GM23338 (cell line): ENCODE results near the gene CLASP2. TPM values are rescaled to one million over a fixed set of nuclear protein-coding genes. Genes with fewer than 3 reads are reported as not detected.

Source experiments
- ATAC-seq: fragments of 200-7000 bp; cut with Tn5 transposase; 3 replicates; pipeline ENCODE4 v1.9.1; 2020
- DNase-seq: peaks from one replicate; pipeline ENCODE4 v3.0.0-alpha.2; 2015; ENCODE audit warnings: low spot score
- H2AFZ ChIP-seq: fragments of 200-600 bp; sonication (generic); 2 replicates; pipeline ENCODE4 v1.8.0; 2016; ENCODE audit warnings: antibody characterized with exemption, mild to moderate bottlenecking, moderate library complexity
- H3F3A ChIP-seq: fragments of 200-600 bp; sonication (generic); replicated peaks from 2 replicates; pipeline ENCODE4 v1.8.0; 2017; ENCODE audit warnings: antibody characterized with exemption, mixed run types, low read depth
- H3K27ac ChIP-seq: fragments of 200-600 bp; sonication (generic); 2 replicates; pipeline ENCODE4 v1.6.1; 2016; ENCODE audit warnings: low read depth
- H3K27me3 ChIP-seq: fragments of 200-600 bp; sonication (generic); 2 replicates; pipeline ENCODE4 v1.8.0; 2016; ENCODE audit warnings: mild to moderate bottlenecking, mixed run types, moderate library complexity; ENCODE audit not compliant: insufficient read depth
- H3K36me3 ChIP-seq: fragments of 200-600 bp; sonication (generic); 2 replicates; pipeline ENCODE4 v1.8.0; 2016; ENCODE audit warnings: mild to moderate bottlenecking; ENCODE audit not compliant: insufficient read depth
- H3K4me1 ChIP-seq: fragments of 200-600 bp; sonication (generic); 2 replicates; pipeline ENCODE4 v1.8.0; 2016; ENCODE audit warnings: mild to moderate bottlenecking, moderate library complexity; ENCODE audit not compliant: insufficient read depth
- H3K4me2 ChIP-seq: fragments of 200-600 bp; sonication (generic); 2 replicates; pipeline ENCODE4 v1.7.1; 2017; ENCODE audit warnings: mixed run types
- H3K4me3 ChIP-seq: fragments of 200-600 bp; sonication (generic); 2 replicates; pipeline ENCODE4 v1.6.1; 2016; ENCODE audit warnings: mixed run types
- H3K79me2 ChIP-seq: fragments of 200-600 bp; sonication (generic); replicated peaks from 2 replicates; pipeline ENCODE4 v1.8.0; 2017; ENCODE audit warnings: mild to moderate bottlenecking; ENCODE audit not compliant: insufficient read depth
- H3K9me2 ChIP-seq: fragments of 200-600 bp; sonication (generic); 2 replicates; pipeline ENCODE4 v1.8.0; 2017; ENCODE audit not compliant: insufficient read depth
- H4K20me1 ChIP-seq: fragments of 200-600 bp; sonication (generic); replicated peaks from 2 replicates; pipeline ENCODE4 v1.8.0; 2017; ENCODE audit warnings: mild to moderate bottlenecking; ENCODE audit not compliant: insufficient read depth
- H3K27ac Mint-ChIP-seq: 2 replicates; pipeline ENCODE4 v1.8.0; 2020; ENCODE audit warnings: inconsistent platforms, mild to moderate bottlenecking, moderate library complexity, mixed read lengths
- H3K27me3 Mint-ChIP-seq: 3 replicates; pipeline ENCODE4 v1.8.0; 2022; ENCODE audit warnings: low read depth, mild to moderate bottlenecking, moderate library complexity, mixed read lengths, inconsistent platforms; ENCODE audit not compliant: insufficient read depth, poor library complexity
- H3K36me3 Mint-ChIP-seq: 3 replicates; pipeline ENCODE4 v1.8.0; 2021; ENCODE audit warnings: low read depth, mild to moderate bottlenecking, inconsistent platforms, moderate library complexity, mixed read lengths
- H3K4me1 Mint-ChIP-seq: 3 replicates; pipeline ENCODE4 v1.8.0; 2020; ENCODE audit warnings: mild to moderate bottlenecking, inconsistent platforms, mixed read lengths
- H3K4me3 Mint-ChIP-seq: 3 replicates; pipeline ENCODE4 v1.8.0; 2021; ENCODE audit warnings: moderate library complexity, mild to moderate bottlenecking, inconsistent platforms, mixed read lengths
- H3K9me3 Mint-ChIP-seq: 3 replicates; pipeline ENCODE4 v1.8.0; 2020; ENCODE audit warnings: moderate library complexity, mild to moderate bottlenecking, inconsistent platforms, mixed read lengths
- CREB1 ChIP-seq: fragments of 250-450 bp; sonication (Bioruptor Pico); IDR thresholded peaks from 2 replicates; pipeline ENCODE4 v1.5.0; 2020; ENCODE audit warnings: low read depth, mild to moderate bottlenecking, moderate library complexity
- EZH2 ChIP-seq: fragments of 200-600 bp; sonication (generic); IDR thresholded peaks from one replicate; pipeline ENCODE4 v1.8.0; 2017; ENCODE audit warnings: antibody characterized with exemption, mild to moderate bottlenecking, low read depth; ENCODE audit not compliant: unreplicated experiment
- EZH2phosphoT487 ChIP-seq: fragments of 200-600 bp; sonication (generic); IDR thresholded peaks from one replicate; pipeline ENCODE4 v1.8.1; 2018; ENCODE audit warnings: antibody characterized with exemption; ENCODE audit not compliant: unreplicated experiment
- JUNB ChIP-seq: IDR thresholded peaks from one replicate; pipeline ENCODE4 v1.6.1; 2016; ENCODE audit warnings: antibody characterized with exemption; ENCODE audit not compliant: unreplicated experiment
- NANOG ChIP-seq: IDR thresholded peaks from 2 replicates; pipeline ENCODE4 v1.6.1; 2016; ENCODE audit warnings: antibody characterized with exemption, borderline replicate concordance
- STAT1 ChIP-seq: IDR thresholded peaks from one replicate; pipeline ENCODE4 v1.6.1; 2016; ENCODE audit warnings: antibody characterized with exemption; ENCODE audit not compliant: unreplicated experiment
- ZNF114 ChIP-seq: fragments of 250-450 bp; sonication (Bioruptor Pico); IDR thresholded peaks from 2 replicates; pipeline ENCODE4 v1.5.0; 2020; ENCODE audit warnings: mild to moderate bottlenecking, moderate library complexity
- ZNF331 ChIP-seq: fragments of 250-450 bp; sonication (Bioruptor Pico); IDR thresholded peaks from 2 replicates; pipeline ENCODE4 v1.5.0; 2020; ENCODE audit warnings: low read depth, mild to moderate bottlenecking, moderate library complexity
- polyA plus RNA-seq: library from polyadenylated mRNA; unstranded; fragments of >200 nt; fragmentation: Nextera tagmentation; extraction: Ambion mirVana; gene quantifications from 2 replicates; pipeline ENCODE4 v1.2.1, GENCODE V29; 2016
- total RNA-seq: library from RNA; depleted of rRNA; stranded (reverse); fragments of >200 nt; shearing (Covaris generic); gene quantifications from 2 replicates; pipeline ENCODE4 v1.2.3, GENCODE V29; 2014
- TF ChIP-seq, protein P1 (sequence below), 2 experiments: fragments of 200-600 bp in 1 of 2; sonication (generic) in 1 of 2; conservative IDR thresholded peaks; 2 replicates each; pipeline versions ENCODE4 v1.5.1 to v1.6.1; 2016 to 2017; ENCODE audit warnings: antibody characterized with exemption in 2 of 2, low read depth in 2 of 2, mild to moderate bottlenecking in 2 of 2, moderate library complexity in 1 of 2
- TF ChIP-seq, protein P2 (sequence below): IDR thresholded peaks from one replicate; pipeline ENCODE4 v1.6.1; 2018; ENCODE audit warnings: antibody characterized with exemption; ENCODE audit not compliant: unreplicated experiment
- TF ChIP-seq, protein P3 (sequence below): IDR thresholded peaks from 2 replicates; pipeline ENCODE4 v1.6.1; 2016; ENCODE audit warnings: antibody characterized with exemption

Gene CLASP2
- total and polyA plus RNA-seq, 2 experiments from 2014 or later: 12.8 to 74.6 TPM

DNA sequence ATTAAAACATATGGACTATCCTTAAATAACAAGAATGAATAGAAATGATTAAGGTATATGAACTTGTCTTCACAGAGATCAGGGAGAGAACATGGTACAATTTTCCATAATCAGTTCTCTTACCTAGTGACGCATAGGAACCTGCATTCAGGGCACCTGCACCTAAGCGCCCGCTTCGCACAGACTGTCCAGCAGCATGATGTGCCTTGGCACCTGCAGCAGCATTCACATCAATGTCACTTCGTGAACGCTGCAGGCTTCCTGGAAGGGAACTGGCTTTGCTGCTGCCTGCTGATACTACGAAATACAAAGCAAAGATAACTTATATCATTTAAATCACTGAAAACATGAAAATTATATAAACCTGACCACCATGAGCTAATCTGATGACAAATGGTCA is 115.2 kb downstream of the CLASP2 start:
- DNase-seq: no peak
- Mint-ChIP-seq H3K27ac (no peak overlapping the region), H3K27me3 (no peaks in the 10 kb centered on the region), H3K4me3 (no peak overlapping the region), H3K36me3 (peaks cover 63% of the 10 kb centered on the region), H3K4me1 (no peaks in the 10 kb centered on the region), H3K9me3 (no peaks in the 10 kb centered on the region; the same call in 2 of the 3 replicates)
- no peak overlapping the region for H3K4me3 ChIP-seq
- no peaks in the 10 kb centered on the region for H3F3A ChIP-seq
- no peak overlapping the region for H2AFZ ChIP-seq
- TF ChIP-seq NANOG (no peak), EZH2phosphoT487 (peak; percentile 26)
- no peak overlapping the region for H3K4me2 ChIP-seq
- no peak overlapping the region for H3K27ac ChIP-seq
- ATAC-seq: no peak
- no peaks in the 10 kb centered on the region for H3K4me1 ChIP-seq
- no peaks in the 10 kb centered on the region for H4K20me1 ChIP-seq
- peaks cover 16% of the 10 kb centered on the region for H3K36me3 ChIP-seq
- no peaks in the 10 kb centered on the region for H3K9me2 ChIP-seq
- H3K79me2 ChIP-seq: no peaks in the 10 kb centered on the region
- H3K27me3 ChIP-seq: no peaks in the 10 kb centered on the region

DNA sequence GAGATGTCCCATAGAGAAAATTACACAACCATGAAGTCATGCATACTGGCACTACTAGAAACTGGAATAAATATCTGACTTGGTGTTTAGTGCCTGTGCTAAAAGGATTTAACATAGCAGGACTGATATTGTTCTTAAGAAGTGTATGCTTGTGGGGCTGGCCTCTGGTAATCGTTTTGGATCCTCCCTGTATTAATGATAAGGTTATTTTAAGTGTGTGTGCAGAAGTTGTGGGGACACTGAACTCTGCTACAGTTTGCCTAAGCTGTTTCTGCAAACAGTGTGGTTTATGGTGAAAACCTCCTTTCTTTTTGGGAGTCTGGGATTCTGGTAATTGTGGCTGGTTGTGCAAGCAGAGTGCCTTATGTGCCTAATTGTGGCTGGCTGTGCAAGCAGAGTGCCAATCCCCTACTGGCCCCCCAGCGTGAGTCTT is 120.8 kb downstream of the CLASP2 start:
- no peaks in the 10 kb centered on the region; the same call in 2 of the 3 replicates for H3K9me3 Mint-ChIP-seq
- Histone ChIP-seq H3K36me3 (peaks cover 6% of the 10 kb centered on the region), H3K27me3 (no peaks in the 10 kb centered on the region), H3K4me1 (no peaks in the 10 kb centered on the region), H3K4me3 (no peak overlapping the region), H3F3A (no peaks in the 10 kb centered on the region), H3K27ac (no peak overlapping the region; the same call in 1 of the 2 replicates), H3K9me2 (no peaks in the 10 kb centered on the region), H4K20me1 (no peaks in the 10 kb centered on the region), H3K4me2 (no peak overlapping the region), H2AFZ (no peak overlapping the region), H3K79me2 (no peaks in the 10 kb centered on the region)
- DNase-seq (no peak), ATAC-seq (no peak)
- H3K4me1 Mint-ChIP-seq: no peaks in the 10 kb centered on the region
- H3K36me3 Mint-ChIP-seq: peaks cover 23% of the 10 kb centered on the region
- no peak for TF ChIP-seq NANOG
- no peak for TF ChIP-seq EZH2phosphoT487
- TF ChIP-seq ZNF331 (CRISPR knock-in tag): no peak
- TF ChIP-seq ZNF114 (CRISPR knock-in tag): no peak
- TF ChIP-seq EZH2: no peak
- TF ChIP-seq, protein P1, sequence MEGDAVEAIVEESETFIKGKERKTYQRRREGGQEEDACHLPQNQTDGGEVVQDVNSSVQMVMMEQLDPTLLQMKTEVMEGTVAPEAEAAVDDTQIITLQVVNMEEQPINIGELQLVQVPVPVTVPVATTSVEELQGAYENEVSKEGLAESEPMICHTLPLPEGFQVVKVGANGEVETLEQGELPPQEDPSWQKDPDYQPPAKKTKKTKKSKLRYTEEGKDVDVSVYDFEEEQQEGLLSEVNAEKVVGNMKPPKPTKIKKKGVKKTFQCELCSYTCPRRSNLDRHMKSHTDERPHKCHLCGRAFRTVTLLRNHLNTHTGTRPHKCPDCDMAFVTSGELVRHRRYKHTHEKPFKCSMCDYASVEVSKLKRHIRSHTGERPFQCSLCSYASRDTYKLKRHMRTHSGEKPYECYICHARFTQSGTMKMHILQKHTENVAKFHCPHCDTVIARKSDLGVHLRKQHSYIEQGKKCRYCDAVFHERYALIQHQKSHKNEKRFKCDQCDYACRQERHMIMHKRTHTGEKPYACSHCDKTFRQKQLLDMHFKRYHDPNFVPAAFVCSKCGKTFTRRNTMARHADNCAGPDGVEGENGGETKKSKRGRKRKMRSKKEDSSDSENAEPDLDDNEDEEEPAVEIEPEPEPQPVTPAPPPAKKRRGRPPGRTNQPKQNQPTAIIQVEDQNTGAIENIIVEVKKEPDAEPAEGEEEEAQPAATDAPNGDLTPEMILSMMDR (conservative IDR thresholded peaks at IDR 0.05; ENCODE audit: low read depth in 2 of 2): no peak
- TF ChIP-seq JUNB: no peak
- no peak for TF ChIP-seq STAT1
- no peak overlapping the region for H3K27ac Mint-ChIP-seq
- no peaks in the 10 kb centered on the region for H3K27me3 Mint-ChIP-seq
- no peak overlapping the region for H3K4me3 Mint-ChIP-seq

DNA sequence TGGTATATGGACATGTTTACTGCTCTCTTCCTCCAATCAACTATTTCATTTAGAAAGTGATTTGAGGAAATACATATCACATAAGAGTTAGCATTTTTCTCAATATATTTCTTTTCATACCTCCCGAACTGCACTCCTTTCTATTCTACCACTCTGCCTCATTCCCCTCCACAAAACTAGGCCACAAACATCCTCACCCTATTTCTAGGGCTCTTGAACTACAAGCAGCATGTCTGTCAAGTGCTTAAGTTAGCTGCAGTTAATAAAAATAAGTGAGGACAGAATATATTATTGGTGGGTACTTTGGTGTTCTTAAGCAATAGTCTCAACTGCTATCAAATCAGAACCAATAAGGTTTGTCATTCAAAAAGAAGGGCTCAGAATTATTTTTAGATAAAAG is 125.1 kb downstream of the CLASP2 start:
- peaks cover 1% of the 10 kb centered on the region for H3K27me3 Mint-ChIP-seq
- no peak overlapping the region for H2AFZ ChIP-seq
- H3K4me1 ChIP-seq: no peaks in the 10 kb centered on the region
- H3K4me1 Mint-ChIP-seq: no peaks in the 10 kb centered on the region
- H3K4me3 ChIP-seq: no peak overlapping the region
- no peaks in the 10 kb centered on the region for H3K9me2 ChIP-seq
- no peak overlapping the region for H3K4me3 Mint-ChIP-seq
- H3K4me2 ChIP-seq: no peak overlapping the region
- H3K79me2 ChIP-seq: no peaks in the 10 kb centered on the region
- no peaks in the 10 kb centered on the region for H4K20me1 ChIP-seq
- no peaks in the 10 kb centered on the region for H3K27me3 ChIP-seq
- no peak overlapping the region for H3K27ac Mint-ChIP-seq
- ATAC-seq: no peak
- no peak overlapping the region for H3K27ac ChIP-seq
- H3K36me3 ChIP-seq: no peaks in the 10 kb centered on the region
- no peaks in the 10 kb centered on the region for H3F3A ChIP-seq
- peaks cover 10% of the 10 kb centered on the region; the same call in 2 of the 3 replicates for H3K36me3 Mint-ChIP-seq
- no peaks in the 10 kb centered on the region for H3K9me3 Mint-ChIP-seq
- no peak for DNase-seq
- TF ChIP-seq CREB1: no peak
- TF ChIP-seq JUNB: no peak
- TF ChIP-seq, protein P2, sequence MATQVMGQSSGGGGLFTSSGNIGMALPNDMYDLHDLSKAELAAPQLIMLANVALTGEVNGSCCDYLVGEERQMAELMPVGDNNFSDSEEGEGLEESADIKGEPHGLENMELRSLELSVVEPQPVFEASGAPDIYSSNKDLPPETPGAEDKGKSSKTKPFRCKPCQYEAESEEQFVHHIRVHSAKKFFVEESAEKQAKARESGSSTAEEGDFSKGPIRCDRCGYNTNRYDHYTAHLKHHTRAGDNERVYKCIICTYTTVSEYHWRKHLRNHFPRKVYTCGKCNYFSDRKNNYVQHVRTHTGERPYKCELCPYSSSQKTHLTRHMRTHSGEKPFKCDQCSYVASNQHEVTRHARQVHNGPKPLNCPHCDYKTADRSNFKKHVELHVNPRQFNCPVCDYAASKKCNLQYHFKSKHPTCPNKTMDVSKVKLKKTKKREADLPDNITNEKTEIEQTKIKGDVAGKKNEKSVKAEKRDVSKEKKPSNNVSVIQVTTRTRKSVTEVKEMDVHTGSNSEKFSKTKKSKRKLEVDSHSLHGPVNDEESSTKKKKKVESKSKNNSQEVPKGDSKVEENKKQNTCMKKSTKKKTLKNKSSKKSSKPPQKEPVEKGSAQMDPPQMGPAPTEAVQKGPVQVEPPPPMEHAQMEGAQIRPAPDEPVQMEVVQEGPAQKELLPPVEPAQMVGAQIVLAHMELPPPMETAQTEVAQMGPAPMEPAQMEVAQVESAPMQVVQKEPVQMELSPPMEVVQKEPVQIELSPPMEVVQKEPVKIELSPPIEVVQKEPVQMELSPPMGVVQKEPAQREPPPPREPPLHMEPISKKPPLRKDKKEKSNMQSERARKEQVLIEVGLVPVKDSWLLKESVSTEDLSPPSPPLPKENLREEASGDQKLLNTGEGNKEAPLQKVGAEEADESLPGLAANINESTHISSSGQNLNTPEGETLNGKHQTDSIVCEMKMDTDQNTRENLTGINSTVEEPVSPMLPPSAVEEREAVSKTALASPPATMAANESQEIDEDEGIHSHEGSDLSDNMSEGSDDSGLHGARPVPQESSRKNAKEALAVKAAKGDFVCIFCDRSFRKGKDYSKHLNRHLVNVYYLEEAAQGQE: no peak
- TF ChIP-seq ZNF114 (CRISPR knock-in tag): no peak
- TF ChIP-seq, protein P3, sequence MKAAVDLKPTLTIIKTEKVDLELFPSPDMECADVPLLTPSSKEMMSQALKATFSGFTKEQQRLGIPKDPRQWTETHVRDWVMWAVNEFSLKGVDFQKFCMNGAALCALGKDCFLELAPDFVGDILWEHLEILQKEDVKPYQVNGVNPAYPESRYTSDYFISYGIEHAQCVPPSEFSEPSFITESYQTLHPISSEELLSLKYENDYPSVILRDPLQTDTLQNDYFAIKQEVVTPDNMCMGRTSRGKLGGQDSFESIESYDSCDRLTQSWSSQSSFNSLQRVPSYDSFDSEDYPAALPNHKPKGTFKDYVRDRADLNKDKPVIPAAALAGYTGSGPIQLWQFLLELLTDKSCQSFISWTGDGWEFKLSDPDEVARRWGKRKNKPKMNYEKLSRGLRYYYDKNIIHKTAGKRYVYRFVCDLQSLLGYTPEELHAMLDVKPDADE: no peak
- TF ChIP-seq, protein P1 (conservative IDR thresholded peaks at IDR 0.05; ENCODE audit: low read depth in 2 of 2): no peak
